ENCODE data around the gene ZMYM4. TPM values are rescaled to one million over a fixed set of nuclear protein-coding genes. Genes with fewer than 3 reads are reported as not detected.

Gene ZMYM4
- total RNA-seq, 1 experiment from 2014 or later = 60.3 TPM

GRCh38 chr1:35279555-35279904, 11.0 kb downstream of the ZMYM4 start:
- CTCF ChIA-PET = no interaction called here
- Mint-ChIP-seq H3K9me3 (peaks cover 27% of the 10 kb centered on the region), H3K4me1 (peaks cover 5% of the 10 kb centered on the region), H3K27me3 (ENCODE audit: low read depth) (no peaks in the 10 kb centered on the region), H3K27ac (no peak overlapping the region), H3K4me3 (no peak overlapping the region), H3K36me3 (peaks cover 37% of the 10 kb centered on the region)
- no peak for ATAC-seq
- no peak for TF ChIP-seq KAT7 (CRISPR knock-in tag; IDR thresholded peaks at IDR 0.05; ENCODE audit: borderline replicate concordance)
- no peak for DNase-seq (ENCODE audit: low spot score)
- POLR2A ChIA-PET = no interaction called here

- ChIA-PET POLR2A (no interaction called here), CTCF (no interaction called here)
- Mint-ChIP-seq H3K27ac (no peak overlapping the region), H3K4me1 (peaks cover 5% of the 10 kb centered on the region), H3K27me3 (ENCODE audit: low read depth) (no peaks in the 10 kb centered on the region), H3K4me3 (no peak overlapping the region), H3K36me3 (peaks cover 35% of the 10 kb centered on the region), H3K9me3 (peaks cover 27% of the 10 kb centered on the region)
- ATAC-seq (no peak), DNase-seq (ENCODE audit: low spot score) (no peak)
- TF ChIP-seq GTF2I (CRISPR knock-in tag; conservative IDR thresholded peaks at IDR 0.05) (no peak), SMAD3 (CRISPR knock-in tag; IDR thresholded peaks at IDR 0.05; ENCODE audit: borderline replicate concordance) (no peak), CTCF (IDR thresholded peaks at IDR 0.05) (no peak), ETV6 (CRISPR knock-in tag; IDR thresholded peaks at IDR 0.05) (no peak), CREB1 (CRISPR knock-in tag; IDR thresholded peaks at IDR 0.05) (no peak), KAT7 (CRISPR knock-in tag; IDR thresholded peaks at IDR 0.05; ENCODE audit: borderline replicate concordance) (no peak), ELF4 (CRISPR knock-in tag; IDR thresholded peaks at IDR 0.05; ENCODE audit: low read depth) (no peak), NFYB (CRISPR knock-in tag; conservative IDR thresholded peaks at IDR 0.05; ENCODE audit: low read depth) (no peak), ZNF219 (CRISPR knock-in tag; IDR thresholded peaks at IDR 0.05; ENCODE audit: borderline replicate concordance) (no peak), ZNF396 (CRISPR knock-in tag; IDR thresholded peaks at IDR 0.05; ENCODE audit: borderline replicate concordance) (no peak), JAZF1 (CRISPR knock-in tag; IDR thresholded peaks at IDR 0.05) (no peak), STAT6 (CRISPR knock-in tag; conservative IDR thresholded peaks at IDR 0.05; ENCODE audit: low read depth) (no peak), GABPB1 (CRISPR knock-in tag; IDR thresholded peaks at IDR 0.05) (no peak), ZNF425 (CRISPR knock-in tag; conservative IDR thresholded peaks at IDR 0.05) (no peak), ZNF423 (CRISPR knock-in tag; IDR thresholded peaks at IDR 0.05) (no peak), ZNF263 (CRISPR knock-in tag; IDR thresholded peaks at IDR 0.05; ENCODE audit: low read depth) (no peak)
Measured at GRCh38 chr1:35280006-35280405, 11.5 kb downstream of the ZMYM4 start.

GRCh38 chr1:35281565-35281964, 13.1 kb downstream of the ZMYM4 start:
- no peak overlapping the region for H3K4me3 Mint-ChIP-seq
- peaks cover 2% of the 10 kb centered on the region; the same call in 1 of the 2 replicates for H3K4me1 Mint-ChIP-seq
- no peak for ATAC-seq
- H3K27ac Mint-ChIP-seq = no peak overlapping the region
- POLR2A ChIA-PET = no interaction called here
- H3K27me3 Mint-ChIP-seq (ENCODE audit: low read depth) = no peaks in the 10 kb centered on the region
- CTCF ChIA-PET = no interaction called here
- H3K36me3 Mint-ChIP-seq = peaks cover 35% of the 10 kb centered on the region
- H3K9me3 Mint-ChIP-seq = peaks cover 27% of the 10 kb centered on the region
- DNase-seq (ENCODE audit: low spot score) = no peak
- TF ChIP-seq MXD4 (CRISPR knock-in tag; IDR thresholded peaks at IDR 0.05; ENCODE audit: borderline replicate concordance) = no peak
- TF ChIP-seq ARID4B (CRISPR knock-in tag; IDR thresholded peaks at IDR 0.05; ENCODE audit: borderline replicate concordance) = no peak
- no peak for TF ChIP-seq PRRX2 (CRISPR knock-in tag; IDR thresholded peaks at IDR 0.05)
- no peak for TF ChIP-seq EMX1 (CRISPR knock-in tag; IDR thresholded peaks at IDR 0.05)
- TF ChIP-seq USF2 (CRISPR knock-in tag; IDR thresholded peaks at IDR 0.05) = no peak
- no peak for TF ChIP-seq JAZF1 (CRISPR knock-in tag; IDR thresholded peaks at IDR 0.05)

All from WTC11 (cell line).